Endometrium (tissue), 2 donors: ENCODE results near the gene TPM1.
"Not testable (repeated sequence)": the region's sequence is repeated elsewhere in the genome, so short reads cannot be mapped to it uniquely, and the experiment has no call there.

ENCODE experiments used
- FAIRE-seq: peaks from 2 replicates; lab custom pipeline; 2012; peaks lifted over from hg19 to GRCh38; lab: Jason Lieb, UNC
- donor health status: control.
- donor health status: control.

The TPM1 gene

GRCh38 chr15:63041974-63042876 is at the start of gene TPM1:
TSS of gene TPM1 (plus strand) at chr15:63042747. CDS start at chr15:63042830, 83 bp downstream.
- no peak for FAIRE-seq

GRCh38 chr15:62993066-62993465 is 49.5 kb upstream of the TPM1 start:
- no peak for FAIRE-seq

- FAIRE-seq: not testable (repeated sequence)
These were observed 48.9 kb upstream of the TPM1 start for GRCh38 chr15:62993632-62994031.

- FAIRE-seq: no peak
These were observed 48.1 kb upstream of the TPM1 start for GRCh38 chr15:62994439-62994838.

GRCh38 chr15:62994975-62995681 is 47.4 kb upstream of the TPM1 start:
- no peak for FAIRE-seq

GRCh38 chr15:62997441-62997840 is 45.1 kb upstream of the TPM1 start:
- FAIRE-seq: no peak

- no peak for FAIRE-seq
These were observed 44.2 kb upstream of the TPM1 start for GRCh38 chr15:62998262-62998890.

GRCh38 chr15:62999178-62999577 is 43.4 kb upstream of the TPM1 start:
- no peak for FAIRE-seq

GRCh38 chr15:62999923-63000561 is 42.5 kb upstream of the TPM1 start:
- no peak for FAIRE-seq

GRCh38 chr15:63000706-63001105 is 41.8 kb upstream of the TPM1 start:
- FAIRE-seq: no peak

GRCh38 chr15:63004211-63004610 is 38.3 kb upstream of the TPM1 start:
- FAIRE-seq: no peak

- no peak for FAIRE-seq
These were observed 36.3 kb upstream of the TPM1 start for GRCh38 chr15:63006032-63006878.

GRCh38 chr15:63008333-63009049 is 34.1 kb upstream of the TPM1 start:
- FAIRE-seq: no peak

- no peak for FAIRE-seq
These were observed 32.2 kb upstream of the TPM1 start for GRCh38 chr15:63010386-63010785.

- FAIRE-seq: no peak
These were observed 31.4 kb upstream of the TPM1 start for GRCh38 chr15:63010920-63011693.

- FAIRE-seq: no peak
These were observed 30.1 kb upstream of the TPM1 start for GRCh38 chr15:63012444-63012843.

- FAIRE-seq: no peak
These were observed 29.3 kb upstream of the TPM1 start for GRCh38 chr15:63013052-63013808.

- no peak for FAIRE-seq
These were observed 28.0 kb upstream of the TPM1 start for GRCh38 chr15:63014578-63014977.

GRCh38 chr15:63015618-63016017 is 26.9 kb upstream of the TPM1 start:
- no peak for FAIRE-seq
